OCI-LY1 (cell line): ENCODE data around the gene ZNF629.

Experiments used
- CTCF ChIP-seq: fragments of 200-600 bp; sonication (generic), shearing (Covaris generic); IDR thresholded peaks from 2 replicates; pipeline ENCODE4 v1.5.1; 2017; ENCODE audit warnings: mild to moderate bottlenecking, antibody characterized with exemption, low read length, moderate library complexity, mixed read lengths
- EZH2 ChIP-seq: fragments of 200-600 bp; sonication (generic), shearing (Covaris generic); IDR thresholded peaks from 2 replicates; pipeline ENCODE4 v1.8.0; 2017; ENCODE audit warnings: borderline replicate concordance, mixed run types, mild to moderate bottlenecking, antibody characterized with exemption, low read length, moderate library complexity, mixed read lengths

DNA sequence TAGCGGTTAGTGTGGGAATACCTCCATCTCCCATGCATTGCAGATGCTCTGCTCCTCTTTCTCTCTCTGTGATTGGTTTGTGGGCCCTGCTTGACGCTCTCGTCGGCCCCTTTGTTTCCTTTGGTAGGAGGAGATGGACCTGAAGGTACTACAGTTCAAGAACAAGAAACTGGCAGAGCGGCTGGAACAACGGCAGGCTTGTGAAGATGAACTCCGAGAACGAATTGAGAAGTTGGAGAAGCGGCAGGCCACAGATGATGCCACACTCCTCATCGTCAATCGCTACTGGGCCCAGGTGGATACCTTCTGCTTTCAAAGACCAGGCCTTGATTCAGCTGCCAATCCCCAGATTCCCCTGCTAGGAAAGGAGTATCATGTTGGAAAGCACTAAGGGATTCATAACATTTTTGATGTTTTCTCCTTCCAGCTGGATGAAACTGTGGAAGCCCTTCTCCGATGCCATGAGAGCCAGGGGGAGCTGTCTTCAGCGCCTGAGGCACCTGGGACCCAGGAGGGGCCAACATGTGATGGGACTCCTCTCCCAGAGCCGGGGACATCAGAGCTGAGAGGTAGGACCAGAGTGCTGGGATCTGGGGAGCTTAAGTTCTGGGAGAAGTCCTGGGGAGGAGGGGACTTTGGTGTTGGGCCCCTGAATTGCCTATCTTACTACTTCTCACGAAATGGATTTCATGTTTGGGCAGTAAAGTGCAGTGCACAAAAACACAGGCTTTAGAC, 23.8 kb downstream of the ZNF629 start:
- TF ChIP-seq CTCF (no peak), EZH2 (no peak)
